ENCODE measurements around the gene MED19. TPM values are rescaled to one million over a fixed set of nuclear protein-coding genes. Genes with fewer than 3 reads are reported as not detected.
A peak's percentile ranks its signal among the peaks of the same experiment; 100 is the strongest.
"Not testable (repeated sequence)": the region's sequence is repeated elsewhere in the genome, so short reads cannot be mapped to it uniquely, and the experiment has no call there.

MED19 gene
- total RNA-seq, 1 donor from 2014 or later = 14.6 TPM

DNA sequence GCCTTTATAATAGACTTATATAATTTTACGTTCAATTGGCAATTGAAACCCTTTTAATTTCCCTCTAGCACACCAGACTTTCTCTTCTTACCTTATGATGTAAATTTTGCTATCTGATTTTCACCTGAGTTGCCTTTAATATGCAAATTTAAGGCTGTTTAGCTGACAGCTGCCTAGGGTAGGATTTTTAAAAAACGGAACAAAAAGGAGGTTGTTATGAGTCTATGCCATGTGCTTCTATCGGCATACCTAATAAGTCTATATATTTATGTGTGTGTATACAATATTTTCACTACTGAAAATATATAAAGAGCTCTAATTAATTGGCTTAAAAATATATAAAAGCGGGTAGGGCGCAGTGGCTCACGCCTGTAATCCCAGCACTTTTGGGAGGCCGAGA, 17.5 kb upstream of the MED19 start:
- Mint-ChIP-seq H3K4me3 (no peak overlapping the region), H3K36me3 (ENCODE audit: low read depth) (peaks cover 22% of the 10 kb centered on the region), H3K4me1 (peaks cover 10% of the 10 kb centered on the region), H3K27ac (peak overlapping the region; percentile 50), H3K9me3 (no peaks in the 10 kb centered on the region), H3K27me3 (no peaks in the 10 kb centered on the region)
- ATAC-seq (ENCODE audit: low read depth) = peak; percentile 58
- CTCF ChIA-PET = no interaction called here
- TF ChIP-seq, protein P1, sequence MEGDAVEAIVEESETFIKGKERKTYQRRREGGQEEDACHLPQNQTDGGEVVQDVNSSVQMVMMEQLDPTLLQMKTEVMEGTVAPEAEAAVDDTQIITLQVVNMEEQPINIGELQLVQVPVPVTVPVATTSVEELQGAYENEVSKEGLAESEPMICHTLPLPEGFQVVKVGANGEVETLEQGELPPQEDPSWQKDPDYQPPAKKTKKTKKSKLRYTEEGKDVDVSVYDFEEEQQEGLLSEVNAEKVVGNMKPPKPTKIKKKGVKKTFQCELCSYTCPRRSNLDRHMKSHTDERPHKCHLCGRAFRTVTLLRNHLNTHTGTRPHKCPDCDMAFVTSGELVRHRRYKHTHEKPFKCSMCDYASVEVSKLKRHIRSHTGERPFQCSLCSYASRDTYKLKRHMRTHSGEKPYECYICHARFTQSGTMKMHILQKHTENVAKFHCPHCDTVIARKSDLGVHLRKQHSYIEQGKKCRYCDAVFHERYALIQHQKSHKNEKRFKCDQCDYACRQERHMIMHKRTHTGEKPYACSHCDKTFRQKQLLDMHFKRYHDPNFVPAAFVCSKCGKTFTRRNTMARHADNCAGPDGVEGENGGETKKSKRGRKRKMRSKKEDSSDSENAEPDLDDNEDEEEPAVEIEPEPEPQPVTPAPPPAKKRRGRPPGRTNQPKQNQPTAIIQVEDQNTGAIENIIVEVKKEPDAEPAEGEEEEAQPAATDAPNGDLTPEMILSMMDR (IDR thresholded peaks at IDR 0.05) = no peak
- DNase-seq = no peak
- POLR2A ChIA-PET = interaction anchor here (0.7 to 1.5 kb wide), 3 partner anchors 12 to 17 kb away, joined by 3 to 5 read pairs (median 5); partner anchors contain the start of genes MED19, SELENOH and TMX2
- intact Hi-C loops (cut with micrococcal nuclease) = no loop called here

DNA sequence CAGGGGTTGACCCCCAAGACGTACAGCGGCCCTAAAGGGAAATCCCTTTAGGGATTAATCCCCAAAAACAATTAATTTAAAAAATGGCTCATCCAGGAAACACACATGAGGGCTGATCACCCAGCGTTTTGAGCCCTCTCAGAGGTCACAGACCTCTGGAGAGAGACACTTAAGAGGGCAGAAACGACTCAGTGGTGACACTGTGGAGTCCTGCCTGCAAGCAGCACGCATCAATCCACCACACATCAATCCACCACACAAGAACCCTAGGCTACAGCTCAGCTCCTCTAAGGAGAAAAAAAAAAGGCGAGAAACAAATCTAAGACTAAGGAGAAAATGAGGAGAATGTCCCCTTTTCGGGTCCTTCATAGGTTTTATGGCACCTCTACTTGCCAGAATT, 16.8 kb upstream of the MED19 start:
- intact Hi-C loops (cut with micrococcal nuclease) = no loop called here
- DNase-seq (no peak), ATAC-seq (ENCODE audit: low read depth) (no peak)
- peaks cover 10% of the 10 kb centered on the region for H3K4me1 Mint-ChIP-seq
- H3K9me3 Mint-ChIP-seq = no peaks in the 10 kb centered on the region
- TF ChIP-seq, protein P1 (IDR thresholded peaks at IDR 0.05) = no peak
- POLR2A ChIA-PET = interaction anchor here (0.7 to 1.5 kb wide), 3 partner anchors 13 to 17 kb away, joined by 3 to 5 read pairs (median 5); partner anchors contain the start of genes MED19, SELENOH and TMX2
- H3K36me3 Mint-ChIP-seq (ENCODE audit: low read depth) = peaks cover 18% of the 10 kb centered on the region
- peak overlapping the region; percentile 43 for H3K27ac Mint-ChIP-seq
- CTCF ChIA-PET = no interaction called here
- no peaks in the 10 kb centered on the region for H3K27me3 Mint-ChIP-seq
- no peak overlapping the region for H3K4me3 Mint-ChIP-seq

DNA sequence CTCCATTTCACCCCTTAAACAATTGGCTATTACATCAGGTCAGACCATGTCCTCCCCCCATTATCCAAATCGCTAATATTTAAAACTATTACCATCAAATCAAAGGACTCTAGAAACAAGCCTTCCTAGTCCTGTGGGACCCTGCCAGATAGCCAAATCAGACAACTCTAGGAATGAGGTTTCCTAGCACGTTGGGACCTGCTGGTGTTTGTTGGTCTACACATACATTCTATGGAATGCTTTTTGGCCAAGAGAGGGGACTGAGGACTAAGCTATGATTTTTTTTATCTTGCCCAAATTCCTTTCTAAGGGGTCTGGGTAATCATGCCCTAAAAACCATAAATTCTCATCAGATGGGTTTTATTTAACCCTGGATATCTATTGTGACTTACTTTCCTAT, 15.2 kb upstream of the MED19 start:
- Mint-ChIP-seq H3K4me1 (peaks cover 10% of the 10 kb centered on the region), H3K9me3 (no peaks in the 10 kb centered on the region), H3K27ac (no peak overlapping the region), H3K36me3 (ENCODE audit: low read depth) (peaks cover 17% of the 10 kb centered on the region), H3K4me3 (no peak overlapping the region), H3K27me3 (no peaks in the 10 kb centered on the region)
- ChIA-PET CTCF (interaction anchor here (1.1 kb wide), 1 partner anchor 73 kb away, joined by 4 read pairs; no protein-coding TSS in a partner anchor), POLR2A (interaction anchor here (0.7 to 1.1 kb wide), 2 partner anchors 14 to 22 kb away, joined by 4 read pairs; partner anchors contain the start of gene SELENOH)
- no peak for DNase-seq
- TF ChIP-seq, protein P1 (IDR thresholded peaks at IDR 0.05) = no peak
- intact Hi-C loops (cut with micrococcal nuclease) = no loop called here
- no peak for ATAC-seq (ENCODE audit: low read depth)

DNA sequence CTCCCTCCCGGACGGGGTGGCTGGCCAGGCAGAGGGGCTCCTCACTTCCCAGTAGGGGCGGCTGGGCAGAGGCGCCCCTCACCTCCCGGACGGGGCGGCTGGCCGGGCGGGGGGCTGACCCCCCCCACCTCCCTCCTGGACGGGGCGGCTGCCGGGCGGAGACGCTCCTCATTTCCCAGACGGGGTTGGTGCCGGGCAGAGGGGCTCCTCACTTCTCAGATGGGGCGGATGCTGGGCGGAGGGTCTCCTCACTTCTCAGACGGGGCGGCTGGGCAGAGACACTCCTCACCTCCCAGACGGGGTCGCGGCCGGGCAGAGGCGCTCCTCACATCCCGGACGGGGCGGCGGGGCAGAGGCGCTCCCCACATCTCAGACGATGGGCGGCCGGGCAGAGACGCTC, 4.7 kb upstream of the MED19 start:
- ATAC-seq (ENCODE audit: low read depth); intact Hi-C loops (cut with micrococcal nuclease); H3K4me3 Mint-ChIP-seq; H3K27ac Mint-ChIP-seq; CTCF ChIA-PET; POLR2A ChIA-PET; H3K27me3 Mint-ChIP-seq; DNase-seq; H3K9me3 Mint-ChIP-seq: not testable (repeated sequence)
- peaks cover 33% of the 10 kb centered on the region for H3K36me3 Mint-ChIP-seq (ENCODE audit: low read depth)
- H3K4me1 Mint-ChIP-seq = peaks cover 25% of the 10 kb centered on the region

DNA sequence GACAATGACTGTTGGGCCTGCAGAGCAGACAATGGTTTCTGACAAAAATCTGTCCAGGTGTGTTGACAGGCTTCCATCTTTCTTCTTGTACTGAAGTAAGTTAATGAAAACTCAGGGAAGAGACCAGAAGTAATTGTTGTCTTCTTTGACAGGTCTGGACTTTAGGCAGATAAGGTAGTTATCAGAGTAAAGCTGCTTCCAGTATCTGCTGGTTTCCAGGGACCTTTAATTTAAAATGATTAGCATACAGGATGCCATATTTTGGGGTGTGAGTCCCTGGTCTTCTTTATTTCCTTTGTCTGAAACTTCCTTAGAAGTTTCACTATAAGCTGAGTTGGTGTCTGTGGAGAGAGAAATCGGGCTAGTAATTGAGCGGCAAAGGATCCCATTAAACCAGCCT, 1.8 kb upstream of the MED19 start:
- peaks cover 41% of the 10 kb centered on the region for H3K4me1 Mint-ChIP-seq
- no peaks in the 10 kb centered on the region for H3K9me3 Mint-ChIP-seq
- peaks cover 27% of the 10 kb centered on the region for H3K36me3 Mint-ChIP-seq (ENCODE audit: low read depth)
- intact Hi-C loops (cut with micrococcal nuclease) = loop anchor here (2.0 kb wide), 1 partner anchor 379 kb away; the partner anchor contains the start of gene SSRP1
- no peaks in the 10 kb centered on the region for H3K27me3 Mint-ChIP-seq
- peak overlapping the region; percentile 98 for H3K4me3 Mint-ChIP-seq
- TF ChIP-seq, protein P1 (IDR thresholded peaks at IDR 0.05) = no peak
- ATAC-seq (ENCODE audit: low read depth) (no peak), DNase-seq (no peak)
- ChIA-PET CTCF (interaction anchor here (1.1 to 1.6 kb wide), 2 partner anchors 81 to 87 kb away, joined by 3 to 13 read pairs; no protein-coding TSS in a partner anchor), POLR2A (interaction anchor here (1.0 to 1.2 kb wide), 2 partner anchors 19 to 28 kb away, joined by 3 to 7 read pairs; partner anchors contain the start of gene SELENOH)
- H3K27ac Mint-ChIP-seq = no peak overlapping the region
